HCT116 (cell line): ENCODE data around the gene ALDH2.
"Not testable (repeated sequence)": the region's sequence is repeated elsewhere in the genome, so short reads cannot be mapped to it uniquely, and the experiment has no call there.

ENCODE experiments used
- CTCF ChIP-seq, 3 experiments: fragments of 200-600 bp in 1 of 3; sonication (generic) in 1 of 3; IDR thresholded peaks in 2 of 3; conservative IDR thresholded peaks in 1 of 3; 2 replicates each; pipeline ENCODE4 v1.5.1; 2012 to 2017; ENCODE audit warnings: low read depth in 2 of 3, low read length in 2 of 3, antibody characterized with exemption in 1 of 3, borderline replicate concordance in 1 of 3, control low read depth in 1 of 3, mild to moderate bottlenecking in 1 of 3, mixed read lengths in 1 of 3, mixed run types in 1 of 3, moderate library complexity in 1 of 3; ENCODE audit not compliant: insufficient read depth in 1 of 3
- POLR2A ChIP-seq: IDR thresholded peaks from 2 replicates; pipeline ENCODE4 v1.7.0; 2011; ENCODE audit warnings: borderline replicate concordance; ENCODE audit not compliant: insufficient read depth, insufficient read length; ENCODE audit errors: extremely low read depth
- POLR2AphosphoS5 ChIP-seq: IDR thresholded peaks from 2 replicates; pipeline ENCODE4 v1.6.1; 2011; ENCODE audit warnings: mild to moderate bottlenecking, low read depth, low read length, moderate library complexity
- SP1 ChIP-seq: IDR thresholded peaks from 2 replicates; pipeline ENCODE4 v1.6.1; 2012; ENCODE audit warnings: low read depth

GRCh38 chr12:111723646-111724360 lies 42.9 kb upstream of the ALDH2 start:
- not testable (repeated sequence) for TF ChIP-seq POLR2AphosphoS5; POLR2A; CTCF (IDR thresholded peaks at IDR 0.05 in 2 of 3, conservative IDR thresholded peaks at IDR 0.05 in 1 of 3; ENCODE audit: borderline replicate concordance in 1 of 3, insufficient read depth in 1 of 3, low read depth in 2 of 3, low read length in 2 of 3); SP1
